Retinal pigment epithelial cell (primary cell): ENCODE results near the gene OR7A5.

Experiments used
- DNase-seq: peaks from one replicate; pipeline ENCODE4 v3.0.0-alpha.2; 2010; ENCODE audit warnings: low read depth
- H3K4me3 ChIP-seq: 2 replicates; pipeline ENCODE4 v1.5.1; 2011; ENCODE audit warnings: mild to moderate bottlenecking, low read length, control low read depth, moderate library complexity
- TF ChIP-seq, protein P1 (sequence below): conservative IDR thresholded peaks from 2 replicates; pipeline ENCODE4 v1.5.1; 2011; ENCODE audit warnings: low read depth, low read length, control low read depth, inconsistent platforms

Gene OR7A5

DNA sequence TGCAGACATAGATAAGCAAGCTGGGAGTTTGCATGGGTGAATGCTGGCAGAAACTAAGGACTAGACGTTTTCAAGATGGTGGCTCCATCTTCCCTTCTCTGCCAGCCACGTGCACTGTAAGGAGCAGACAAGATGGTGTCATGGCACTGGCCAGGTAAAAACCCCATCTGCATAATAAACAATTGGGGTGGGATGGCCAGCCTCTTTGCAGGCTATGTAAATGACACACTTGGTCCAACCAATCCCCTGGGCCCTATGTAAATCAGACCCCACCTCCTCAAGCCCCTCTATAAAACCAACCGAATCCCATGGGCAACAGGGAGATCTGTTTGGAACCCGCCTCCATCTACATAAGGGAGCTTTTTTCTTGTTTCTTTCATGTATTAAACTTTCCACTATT lies 2.4 kb upstream of the OR7A5 start:
- TF ChIP-seq, protein P1, sequence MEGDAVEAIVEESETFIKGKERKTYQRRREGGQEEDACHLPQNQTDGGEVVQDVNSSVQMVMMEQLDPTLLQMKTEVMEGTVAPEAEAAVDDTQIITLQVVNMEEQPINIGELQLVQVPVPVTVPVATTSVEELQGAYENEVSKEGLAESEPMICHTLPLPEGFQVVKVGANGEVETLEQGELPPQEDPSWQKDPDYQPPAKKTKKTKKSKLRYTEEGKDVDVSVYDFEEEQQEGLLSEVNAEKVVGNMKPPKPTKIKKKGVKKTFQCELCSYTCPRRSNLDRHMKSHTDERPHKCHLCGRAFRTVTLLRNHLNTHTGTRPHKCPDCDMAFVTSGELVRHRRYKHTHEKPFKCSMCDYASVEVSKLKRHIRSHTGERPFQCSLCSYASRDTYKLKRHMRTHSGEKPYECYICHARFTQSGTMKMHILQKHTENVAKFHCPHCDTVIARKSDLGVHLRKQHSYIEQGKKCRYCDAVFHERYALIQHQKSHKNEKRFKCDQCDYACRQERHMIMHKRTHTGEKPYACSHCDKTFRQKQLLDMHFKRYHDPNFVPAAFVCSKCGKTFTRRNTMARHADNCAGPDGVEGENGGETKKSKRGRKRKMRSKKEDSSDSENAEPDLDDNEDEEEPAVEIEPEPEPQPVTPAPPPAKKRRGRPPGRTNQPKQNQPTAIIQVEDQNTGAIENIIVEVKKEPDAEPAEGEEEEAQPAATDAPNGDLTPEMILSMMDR: no peak
- no peak for DNase-seq
- H3K4me3 ChIP-seq: no peak overlapping the region

- H3K4me3 ChIP-seq: no peak overlapping the region
- TF ChIP-seq, protein P1: no peak
- DNase-seq: no peak
Observed at GRCh38 chr19:14830702-14831101, 4.3 kb downstream of the OR7A5 start.

- TF ChIP-seq, protein P1: no peak
- no peak for DNase-seq
- H3K4me3 ChIP-seq: no peak overlapping the region
Observed at GRCh38 chr19:14826006-14826405, 9.0 kb downstream of the OR7A5 start.

- no peak overlapping the region for H3K4me3 ChIP-seq
- DNase-seq: no peak
- TF ChIP-seq, protein P1: no peak
Observed at GRCh38 chr19:14821937-14822336, 13.0 kb downstream of the OR7A5 start.

GRCh38 chr19:14818588-14818987 lies 16.4 kb downstream of the OR7A5 start:
- H3K4me3 ChIP-seq: no peak overlapping the region
- TF ChIP-seq, protein P1: no peak
- no peak for DNase-seq

DNA sequence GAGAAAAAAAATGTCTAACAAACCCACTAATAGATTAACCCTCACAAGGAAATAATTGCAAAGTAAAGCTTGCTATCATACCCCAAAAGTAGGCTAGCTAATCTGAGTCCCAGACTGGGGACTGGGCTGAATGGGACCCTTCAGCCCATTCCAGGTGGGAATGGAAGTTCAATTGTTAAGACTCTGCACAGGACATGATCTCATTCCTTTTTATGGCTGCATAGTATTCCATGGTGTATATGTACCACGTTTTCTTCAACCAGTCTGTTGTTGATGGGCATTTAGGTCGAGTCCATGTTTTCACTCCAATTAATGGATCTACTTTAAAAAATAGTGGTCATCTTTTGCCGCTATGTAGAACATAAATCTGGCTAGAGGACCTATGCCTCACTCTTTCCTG lies 17.9 kb downstream of the OR7A5 start:
- H3K4me3 ChIP-seq: no peak overlapping the region
- no peak for DNase-seq
- TF ChIP-seq, protein P1: no peak

- TF ChIP-seq, protein P1: no peak
- DNase-seq: no peak
- H3K4me3 ChIP-seq: no peak overlapping the region
Observed at GRCh38 chr19:14814982-14815652, 19.9 kb downstream of the OR7A5 start.
